Coronary artery (tissue), 2 donors: ENCODE results near the gene IQCF6.

Experiments
- DNase-seq: peaks from one replicate; pipeline ENCODE4 v3.0.0-alpha.2; 2017; ENCODE audit warnings: low spot score
- H3K27ac ChIP-seq, 2 donors: fragments of 200-600 bp; sonication (generic); one replicate each; pipeline ENCODE4 v1.5.1; 2016 to 2019
- H3K4me3 ChIP-seq: fragments of 200-600 bp; sonication (generic); 2 replicates; pipeline ENCODE4 v1.5.1; 2016; ENCODE audit warnings: mild to moderate bottlenecking, moderate library complexity
- TF ChIP-seq, protein P1 (sequence below): fragments of 200-600 bp; sonication (generic); IDR thresholded peaks from one replicate; pipeline ENCODE4 v1.5.1; 2019; ENCODE audit warnings: antibody characterized with exemption

Gene IQCF6

DNA sequence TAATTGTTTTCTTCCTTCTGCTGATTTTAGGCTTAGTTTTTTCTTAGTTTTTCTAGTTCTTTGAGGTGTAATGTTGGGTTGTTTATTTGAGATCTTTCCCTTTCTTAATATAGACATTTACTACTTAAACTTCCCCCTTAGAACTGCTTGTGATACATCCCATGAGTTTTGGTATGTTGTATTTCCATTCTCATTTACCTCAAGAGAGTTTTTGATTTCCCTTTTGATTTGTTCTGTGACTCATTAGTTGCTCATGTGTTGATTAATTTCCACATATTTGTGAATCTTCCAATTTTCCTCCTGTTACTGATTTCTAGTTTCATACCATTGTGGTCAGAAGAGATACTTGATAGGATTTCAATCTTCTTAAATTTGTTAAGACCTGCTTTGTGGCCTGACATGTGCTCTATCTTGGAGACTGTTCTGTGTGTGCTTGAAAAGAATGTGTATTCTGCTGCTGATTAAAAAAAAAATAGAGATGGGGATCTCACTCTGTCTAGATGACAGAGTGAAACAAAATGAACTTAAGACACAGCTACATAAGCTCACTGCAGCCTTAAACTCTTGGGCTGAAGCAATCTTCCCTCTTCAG is 49.9 kb downstream of the IQCF6 start:
- Histone ChIP-seq H3K4me3 (no peak overlapping the region), H3K27ac (no peak overlapping the region)
- no peak for DNase-seq
- TF ChIP-seq, protein P1, sequence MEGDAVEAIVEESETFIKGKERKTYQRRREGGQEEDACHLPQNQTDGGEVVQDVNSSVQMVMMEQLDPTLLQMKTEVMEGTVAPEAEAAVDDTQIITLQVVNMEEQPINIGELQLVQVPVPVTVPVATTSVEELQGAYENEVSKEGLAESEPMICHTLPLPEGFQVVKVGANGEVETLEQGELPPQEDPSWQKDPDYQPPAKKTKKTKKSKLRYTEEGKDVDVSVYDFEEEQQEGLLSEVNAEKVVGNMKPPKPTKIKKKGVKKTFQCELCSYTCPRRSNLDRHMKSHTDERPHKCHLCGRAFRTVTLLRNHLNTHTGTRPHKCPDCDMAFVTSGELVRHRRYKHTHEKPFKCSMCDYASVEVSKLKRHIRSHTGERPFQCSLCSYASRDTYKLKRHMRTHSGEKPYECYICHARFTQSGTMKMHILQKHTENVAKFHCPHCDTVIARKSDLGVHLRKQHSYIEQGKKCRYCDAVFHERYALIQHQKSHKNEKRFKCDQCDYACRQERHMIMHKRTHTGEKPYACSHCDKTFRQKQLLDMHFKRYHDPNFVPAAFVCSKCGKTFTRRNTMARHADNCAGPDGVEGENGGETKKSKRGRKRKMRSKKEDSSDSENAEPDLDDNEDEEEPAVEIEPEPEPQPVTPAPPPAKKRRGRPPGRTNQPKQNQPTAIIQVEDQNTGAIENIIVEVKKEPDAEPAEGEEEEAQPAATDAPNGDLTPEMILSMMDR = no peak
